HG02938 (cell line): ENCODE results near the gene PPP2R1B.
A peak's percentile ranks its signal among the peaks of the same experiment; 100 is the strongest.
"Not testable (repeated sequence)": the region's sequence is repeated elsewhere in the genome, so short reads cannot be mapped to it uniquely, and the experiment has no call there.

Experiments used
- ATAC-seq: cut with Tn5 transposase; IDR thresholded peaks from one replicate; pipeline ENCODE4 v1.9.1; 2021; ENCODE audit warnings: mild to moderate bottlenecking, moderate library complexity; ENCODE audit not compliant: unreplicated experiment

PPP2R1B gene

DNA sequence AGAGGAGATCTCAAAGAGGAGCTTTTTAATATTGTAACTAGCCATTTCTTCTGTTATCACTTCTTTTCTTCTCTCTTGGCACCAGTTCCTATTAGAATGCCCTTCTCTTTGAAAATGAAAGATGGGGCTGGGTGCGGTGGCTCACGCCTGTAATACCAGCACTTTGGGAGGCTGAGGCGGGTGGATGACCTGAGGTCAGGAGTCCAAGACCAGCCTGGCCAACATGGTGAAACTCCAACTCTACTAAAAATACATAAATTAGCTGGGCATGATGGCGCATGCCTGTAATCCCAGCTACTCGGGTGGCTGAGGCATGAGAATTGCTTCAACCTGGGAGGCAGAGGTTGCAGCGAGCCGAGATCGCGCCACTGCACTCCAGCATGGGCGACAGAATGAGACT is 18.1 kb upstream of the PPP2R1B start:
- ATAC-seq, result not testable (repeated sequence)

DNA sequence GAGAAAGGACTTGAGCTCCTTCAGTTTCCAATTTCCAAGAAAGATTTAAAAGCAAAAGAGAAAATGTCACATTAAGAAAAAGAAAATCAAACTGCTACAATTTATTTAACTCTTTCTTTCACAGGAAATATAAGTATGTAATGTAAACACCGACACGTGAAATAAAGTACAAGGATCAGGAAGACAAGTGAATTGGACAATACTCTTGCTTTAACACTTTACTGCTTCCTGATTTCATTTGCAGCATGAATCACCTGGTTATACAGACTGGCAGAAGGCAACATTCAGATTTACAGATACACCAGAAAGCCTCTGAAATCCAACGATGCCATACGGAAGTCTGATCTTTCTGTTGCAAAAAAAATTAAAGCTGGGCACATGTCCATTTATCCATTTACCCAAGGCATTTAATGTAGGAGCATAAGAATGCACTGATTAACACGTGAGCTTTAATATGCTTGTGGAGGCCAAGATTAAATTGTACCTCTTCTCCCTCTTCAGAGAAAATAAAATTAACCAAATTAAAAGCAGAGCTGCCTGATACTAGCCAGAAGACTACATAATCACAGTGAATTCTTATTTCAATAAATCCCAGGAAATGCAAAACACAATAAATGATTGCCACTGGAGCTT is 16.0 kb upstream of the PPP2R1B start:
- no peak for ATAC-seq

DNA sequence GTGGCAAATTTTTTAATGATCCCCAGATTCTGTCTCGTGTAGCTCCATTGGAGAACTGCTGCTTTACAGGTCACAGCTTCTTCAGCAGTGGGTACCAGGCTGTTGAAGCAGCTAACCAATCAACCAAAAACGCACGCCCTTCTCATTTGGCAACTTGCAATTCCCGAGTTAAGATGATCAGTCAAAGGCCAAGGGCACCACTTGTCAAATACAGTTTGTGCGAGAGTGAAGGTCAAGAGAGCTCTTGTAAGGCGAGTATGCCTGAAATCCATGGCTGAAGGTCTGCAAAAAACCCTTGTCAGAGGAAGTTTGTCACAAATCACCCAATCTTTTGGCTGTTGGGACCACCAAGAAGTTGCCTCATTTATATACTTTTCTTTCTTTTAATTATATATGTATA is 12.9 kb upstream of the PPP2R1B start:
- no peak for ATAC-seq

DNA sequence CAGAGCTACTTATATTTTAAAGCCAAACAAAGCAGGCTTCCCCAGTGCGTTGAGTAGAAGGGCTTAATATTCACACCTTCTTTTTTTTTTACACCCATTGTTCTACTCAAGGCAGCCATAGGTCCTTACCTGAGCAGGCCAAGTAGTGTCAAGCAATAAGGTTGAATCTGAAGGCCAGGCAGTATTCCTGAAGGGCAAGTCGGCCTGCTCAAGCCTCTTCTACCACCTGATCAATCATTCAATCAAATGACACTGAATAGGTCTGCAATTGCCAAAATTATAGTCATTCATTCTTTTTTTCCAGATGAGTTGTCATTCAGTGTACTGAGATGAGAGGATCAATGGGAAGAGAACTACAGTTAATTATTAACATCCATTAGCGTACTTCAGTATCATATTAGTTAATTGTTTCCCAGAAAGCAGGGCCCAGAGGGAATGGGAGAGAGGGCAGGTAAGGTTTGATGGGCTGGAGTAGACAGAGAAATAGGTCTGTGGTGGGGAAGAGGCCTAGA is 11.9 kb upstream of the PPP2R1B start:
- no peak for ATAC-seq

DNA sequence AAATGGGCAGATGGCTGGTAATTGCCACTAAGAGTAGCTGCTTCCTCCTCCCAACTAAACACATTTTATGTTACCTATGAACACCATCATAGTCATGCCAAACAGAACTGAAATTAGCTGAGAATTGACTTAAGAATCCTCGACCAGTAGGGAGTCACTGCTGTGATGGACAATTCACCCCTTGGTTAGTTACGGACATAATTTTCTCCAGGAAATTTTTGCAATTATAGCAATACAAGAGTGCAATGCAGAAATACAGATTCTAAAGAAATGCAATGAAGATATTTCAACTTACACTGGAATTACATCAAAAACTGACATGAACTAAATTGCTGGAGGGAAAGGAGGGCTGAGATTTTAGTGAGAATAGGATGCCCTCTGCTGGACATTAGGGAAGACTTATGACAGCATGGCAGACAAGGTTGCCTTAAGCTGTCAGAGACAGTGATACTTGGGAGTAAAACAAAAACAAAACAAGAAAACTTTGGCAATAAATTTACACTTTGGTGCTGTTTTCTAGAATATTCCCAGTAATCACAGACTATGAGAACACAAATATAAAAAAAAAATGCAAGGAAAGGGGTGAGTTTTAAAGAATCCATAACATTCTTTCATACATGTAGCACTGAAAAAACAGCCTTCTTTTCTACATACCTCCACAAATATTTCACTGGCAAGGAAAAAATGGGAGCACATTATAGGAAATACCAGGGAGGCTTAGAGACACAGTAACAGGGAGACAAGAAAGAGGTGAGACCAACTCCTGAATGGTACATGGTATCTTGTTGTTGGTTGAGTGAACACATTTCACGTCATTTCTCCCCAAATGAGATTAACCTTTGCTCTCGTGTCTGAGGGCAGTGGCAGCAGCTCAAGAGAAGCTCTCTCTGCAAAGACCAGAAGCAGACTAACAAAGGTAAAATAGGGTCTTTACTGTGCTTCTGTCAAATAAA is 11.2 kb upstream of the PPP2R1B start:
- ATAC-seq, result peak; percentile 57

DNA sequence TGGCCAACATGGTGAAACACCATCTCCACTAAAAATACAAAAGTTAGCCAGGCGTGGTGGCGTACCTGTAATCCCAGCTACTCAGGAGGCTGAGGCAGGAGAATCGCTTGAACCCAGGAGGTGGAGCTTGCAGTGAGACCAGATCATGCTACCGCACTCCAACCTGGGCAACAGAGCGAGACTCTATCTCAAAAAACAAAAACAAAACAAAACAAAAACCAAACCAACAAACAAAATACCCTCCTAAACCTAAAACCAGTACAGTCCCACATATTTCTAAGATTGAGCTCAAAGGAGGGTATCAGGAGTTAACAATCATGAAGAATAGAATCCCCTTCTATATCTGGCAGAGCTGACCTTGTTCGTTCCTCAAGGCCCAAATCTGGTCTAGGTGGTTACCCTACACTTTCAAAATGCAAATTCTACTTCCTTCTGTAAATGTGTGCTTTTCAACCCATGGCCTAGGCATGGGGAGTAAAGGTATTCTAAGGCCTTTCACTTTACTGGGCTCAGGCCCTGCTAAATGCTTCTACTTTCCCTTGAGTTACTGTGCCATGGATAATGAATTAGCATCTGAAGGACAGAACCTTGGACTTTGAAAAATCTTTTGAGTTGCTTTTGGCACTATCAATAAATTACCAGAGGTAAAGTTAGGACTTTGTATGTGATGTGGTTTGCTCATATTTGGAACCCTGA is 10.4 kb upstream of the PPP2R1B start:
- ATAC-seq, result peak; percentile 95

DNA sequence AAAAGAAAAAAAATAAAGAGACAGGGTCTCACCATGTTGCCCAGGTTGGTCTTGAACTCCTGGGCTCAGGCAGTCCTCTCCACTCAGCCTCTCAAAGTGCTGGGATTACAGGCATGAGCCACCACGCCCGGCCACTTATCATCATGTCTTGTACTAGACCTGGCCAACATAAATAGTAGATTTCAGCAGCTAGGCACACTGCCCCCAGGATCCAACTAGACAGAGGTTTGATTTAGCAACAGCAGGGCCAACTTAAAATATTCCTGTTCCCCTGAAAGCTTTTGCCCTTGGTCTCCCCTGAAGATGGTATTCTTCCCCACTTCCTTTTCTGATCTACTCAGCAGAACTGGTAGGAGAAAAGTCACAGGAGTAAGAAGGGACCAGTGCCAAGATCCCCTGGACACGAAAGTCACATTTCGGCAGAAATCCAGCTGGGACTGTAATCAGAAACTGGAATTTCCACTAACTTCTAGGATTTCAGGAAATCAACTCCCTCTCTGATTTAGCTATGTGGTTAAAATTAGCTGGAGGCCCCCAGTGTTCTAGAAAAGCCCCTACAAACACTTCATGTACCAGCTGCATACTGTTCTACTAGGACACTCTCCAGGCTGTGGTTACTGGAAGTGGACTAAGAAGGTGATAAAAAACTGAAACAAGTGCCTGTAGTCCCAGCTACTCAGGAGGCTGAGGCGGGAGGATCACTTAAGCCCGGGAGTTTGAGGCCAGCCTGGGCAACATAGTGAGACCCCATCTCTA is 8.9 kb upstream of the PPP2R1B start:
- no peak for ATAC-seq

DNA sequence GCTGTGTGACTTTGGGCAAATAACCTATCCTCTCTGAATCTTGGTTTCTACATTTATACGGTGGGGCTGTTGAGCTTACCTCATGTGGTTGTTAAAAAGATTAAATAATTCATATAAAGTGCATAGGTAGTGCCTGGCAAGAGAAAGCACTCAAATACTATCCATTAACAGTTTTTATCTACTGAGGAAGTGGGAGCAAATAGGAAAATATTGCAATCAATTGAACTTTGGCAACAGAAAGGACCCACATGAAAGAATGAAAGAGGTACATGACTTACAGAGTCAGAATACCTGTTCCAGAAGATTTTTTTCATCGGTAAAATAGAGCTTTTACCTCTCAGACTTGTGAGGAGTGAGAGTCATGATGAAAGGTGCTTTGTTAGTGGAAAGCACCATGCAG is 6.3 kb upstream of the PPP2R1B start:
- no peak for ATAC-seq

DNA sequence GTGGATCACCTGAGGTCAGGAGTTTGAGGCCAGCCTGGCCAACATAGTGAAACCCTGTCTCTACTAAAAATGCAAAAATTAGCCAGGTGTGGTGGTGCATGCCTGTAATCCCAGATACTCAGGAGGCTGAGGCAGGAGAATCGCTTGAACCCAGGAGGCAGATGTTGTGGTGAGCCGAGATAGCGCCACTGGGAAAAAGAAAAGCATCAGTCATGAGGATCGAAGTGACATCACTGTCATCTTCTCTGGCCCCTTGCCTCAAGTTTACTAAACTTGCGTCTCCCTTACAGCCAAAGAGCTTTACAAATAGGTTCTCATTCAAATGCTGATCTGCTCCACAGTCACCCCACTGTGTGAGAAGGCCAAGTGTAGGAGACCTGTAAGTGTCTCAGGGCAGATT is 5.0 kb upstream of the PPP2R1B start:
- ATAC-seq, result not testable (repeated sequence)

DNA sequence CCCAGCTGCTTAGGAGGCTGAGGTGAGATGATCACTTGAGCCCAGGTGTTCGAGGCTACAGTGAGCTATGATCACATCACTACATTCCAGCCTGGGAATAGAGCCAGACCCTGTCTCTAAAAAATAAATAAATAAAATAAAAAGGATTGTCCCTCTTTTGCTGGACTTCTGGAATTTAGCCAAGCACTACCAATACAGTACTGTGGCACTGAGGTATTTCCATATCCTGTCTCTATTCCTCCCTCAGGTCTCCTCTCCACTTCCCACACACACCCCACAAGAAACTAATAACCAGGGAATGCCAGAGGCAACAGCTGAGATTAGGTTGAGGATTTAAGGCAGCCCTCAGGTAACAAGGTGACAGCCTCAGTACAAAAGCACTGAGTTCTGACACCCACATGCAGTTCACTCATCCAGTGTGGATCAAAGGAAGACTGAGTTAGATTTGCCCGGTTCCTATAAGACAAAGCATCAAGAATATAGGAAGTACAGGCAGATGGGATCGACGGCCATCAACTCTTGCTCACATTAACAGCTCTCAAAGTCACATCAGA is 4.5 kb upstream of the PPP2R1B start:
- no peak for ATAC-seq

DNA sequence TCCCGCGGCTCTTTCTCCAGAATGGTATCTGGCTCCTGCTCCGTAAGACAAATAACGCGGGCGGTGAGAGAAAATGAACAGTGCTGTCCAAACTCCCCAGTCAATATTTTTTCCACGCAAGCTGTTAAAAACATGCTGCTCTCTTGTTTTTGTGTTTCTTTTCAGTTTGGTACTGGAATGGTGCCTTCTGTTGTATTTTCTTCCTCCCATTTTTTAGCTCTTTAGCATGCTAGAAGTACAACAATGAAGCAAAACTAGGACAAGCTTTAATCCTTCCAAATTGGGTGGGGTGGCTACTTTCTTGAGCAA is 599 bp upstream of the PPP2R1B start:
- no peak for ATAC-seq

DNA sequence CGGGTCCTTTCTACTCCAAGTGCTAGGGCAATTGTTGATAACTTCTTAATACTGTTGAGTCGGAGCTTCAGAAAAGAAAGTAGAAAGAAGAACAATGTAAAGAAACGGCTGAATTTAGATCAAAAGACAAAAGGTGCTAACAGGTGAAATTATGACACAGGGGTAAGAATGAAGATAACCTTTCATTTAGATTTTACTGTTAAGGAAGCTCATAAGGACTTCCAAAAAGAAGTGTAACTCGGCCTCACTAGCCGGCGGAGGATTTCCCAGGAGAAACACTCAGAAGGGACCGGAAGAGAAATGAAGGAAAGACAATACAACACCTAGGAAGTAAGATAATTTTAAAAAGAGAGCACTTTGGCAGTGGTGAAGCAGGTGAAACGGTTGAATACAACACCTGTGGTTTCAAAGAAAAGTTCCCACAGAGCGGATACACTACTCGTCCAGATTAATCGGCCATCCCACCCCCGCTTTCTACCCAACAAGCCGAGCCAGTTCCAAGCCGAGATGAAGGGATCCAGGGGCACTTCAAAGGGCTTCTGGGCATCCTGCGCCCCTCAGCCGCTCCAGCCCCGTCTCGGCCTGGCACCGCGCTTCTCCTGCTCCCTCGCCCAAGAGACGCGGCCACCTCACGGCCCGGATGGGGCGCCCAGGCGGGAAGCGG is 737 bp downstream of the PPP2R1B start:
- ATAC-seq, result peak; percentile 28

DNA sequence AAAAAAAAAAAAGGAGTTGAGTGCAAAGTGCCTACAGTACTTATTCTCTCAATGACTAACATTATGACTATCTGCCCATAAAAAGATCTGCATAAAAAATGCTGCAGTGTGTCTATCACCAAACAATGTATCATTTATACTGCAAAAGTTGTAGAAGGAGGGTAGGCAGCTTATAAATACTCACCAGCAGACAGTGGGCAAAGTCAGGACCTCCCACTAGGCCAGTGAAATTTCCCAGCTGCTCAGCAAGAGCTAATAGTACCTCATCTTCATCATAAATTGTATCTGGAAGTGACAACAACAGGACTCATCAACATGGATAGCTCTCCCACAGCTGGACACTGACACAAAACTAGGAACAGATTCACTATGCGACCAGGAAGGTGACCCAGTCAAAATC is 1.6 kb downstream of the PPP2R1B start:
- no peak for ATAC-seq

DNA sequence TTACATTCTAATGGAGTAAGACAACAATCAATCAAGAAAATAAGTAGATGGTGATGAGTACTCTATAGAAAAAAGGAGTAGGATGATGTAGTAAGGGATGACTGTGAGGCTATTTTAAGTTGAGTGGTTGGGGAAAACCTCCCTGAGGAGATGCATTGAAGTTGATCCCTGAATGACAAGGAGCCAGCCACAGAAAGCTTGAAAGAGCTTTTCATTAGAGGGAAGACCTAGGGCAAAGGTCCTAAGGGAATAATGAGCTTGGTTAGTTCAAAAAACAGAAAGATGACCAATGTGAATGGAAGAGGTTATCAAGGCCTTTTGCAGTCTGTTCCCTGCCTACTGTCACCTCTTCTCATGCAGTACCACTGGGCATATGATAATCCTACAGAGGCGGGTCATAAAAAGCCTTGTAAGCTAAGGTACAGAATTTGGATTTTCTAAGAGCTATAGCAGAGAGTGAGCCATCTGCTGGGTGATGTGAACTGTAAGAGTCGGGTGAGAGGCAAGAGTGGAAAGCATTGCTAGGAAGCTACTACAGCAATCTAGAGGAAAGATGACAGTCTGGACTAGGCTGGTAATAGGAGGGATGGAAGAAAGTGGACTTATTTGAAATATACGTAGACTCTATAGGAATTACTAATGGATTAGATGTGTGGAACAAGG is 3.1 kb downstream of the PPP2R1B start:
- no peak for ATAC-seq

DNA sequence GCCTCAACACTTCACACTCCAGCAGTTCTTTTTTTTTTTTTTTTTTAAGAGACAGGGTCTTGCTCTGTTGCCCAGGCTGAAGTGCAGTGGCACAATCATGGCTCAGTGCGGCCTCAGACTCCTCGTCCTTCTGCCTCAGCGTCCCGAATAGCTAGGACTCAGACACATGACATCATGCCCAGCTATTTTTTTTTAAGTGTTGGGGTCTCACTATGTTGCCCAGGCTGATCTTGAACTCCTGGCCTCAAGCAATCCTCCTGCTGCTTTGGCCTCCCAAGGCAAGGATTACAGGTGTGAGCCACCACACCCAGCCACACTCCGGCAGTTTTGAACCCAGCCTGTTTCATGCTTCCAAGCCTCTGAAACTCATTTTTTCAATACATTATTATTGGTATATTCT is 3.7 kb downstream of the PPP2R1B start:
- ATAC-seq, result no peak

DNA sequence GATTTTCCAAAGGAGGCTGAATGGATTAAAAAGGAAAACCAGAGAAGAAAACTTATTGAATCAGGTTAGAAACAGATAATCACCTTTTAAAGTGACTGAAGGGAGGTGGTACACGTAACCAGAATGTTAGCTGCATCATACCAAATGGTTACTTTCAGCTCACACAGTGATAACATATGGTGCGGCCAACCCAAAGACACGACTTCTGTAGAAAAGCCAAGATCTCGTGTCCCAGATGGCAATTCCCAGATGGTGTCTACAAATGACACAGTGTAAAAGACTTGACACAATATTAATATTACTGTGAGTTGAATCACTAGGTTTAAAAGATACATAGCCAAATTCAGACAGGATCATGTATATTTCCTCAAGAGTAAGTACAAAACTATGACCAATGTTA is 5.2 kb downstream of the PPP2R1B start:
- ATAC-seq, result no peak

DNA sequence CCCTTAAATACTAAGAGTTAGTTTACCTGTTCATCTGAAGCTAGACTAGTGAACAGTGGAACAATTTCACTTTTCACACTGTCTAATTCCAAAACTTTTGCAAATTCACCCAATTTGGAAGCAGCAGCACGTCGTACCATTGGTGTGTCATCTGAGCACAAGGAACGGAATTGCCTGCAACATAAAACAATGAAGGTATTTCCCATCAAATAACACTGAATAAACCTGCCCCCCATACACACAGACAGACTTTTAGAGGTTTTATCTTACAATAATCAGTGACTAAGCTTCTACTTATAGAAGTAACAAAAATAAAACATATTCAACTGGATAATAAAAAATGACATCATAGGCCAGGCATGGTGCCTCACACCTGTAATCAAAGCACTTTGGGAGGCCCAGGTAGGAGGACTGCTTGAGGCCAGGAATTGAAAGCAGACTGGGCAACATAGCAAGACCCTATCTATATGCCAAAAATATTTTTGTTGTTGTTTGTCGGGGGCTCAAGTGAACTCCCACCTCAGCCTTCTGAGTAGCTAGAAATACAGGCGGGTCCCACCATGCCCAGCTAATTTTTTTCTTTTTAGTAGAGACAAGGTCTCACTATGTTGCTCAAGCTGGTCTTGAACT is 6.3 kb downstream of the PPP2R1B start:
- no peak for ATAC-seq

DNA sequence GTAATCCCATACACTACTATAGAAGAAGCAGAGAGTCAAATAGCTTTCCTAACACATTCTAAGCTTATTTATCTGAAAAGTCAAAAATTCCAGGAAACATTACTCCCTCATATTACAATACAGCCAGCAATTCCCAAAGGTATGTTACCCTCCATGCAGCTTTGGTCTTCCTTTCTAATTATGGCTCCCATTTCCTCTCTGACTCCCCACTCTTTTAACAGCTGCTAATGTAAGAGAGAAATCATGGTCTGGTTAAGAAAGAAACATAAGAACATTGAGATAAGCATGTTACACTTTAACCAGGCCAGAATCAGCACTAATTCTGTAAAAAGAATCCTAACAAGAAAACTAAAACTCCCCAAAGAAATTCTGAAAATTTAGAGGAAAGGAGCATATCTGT is 6.8 kb downstream of the PPP2R1B start:
- ATAC-seq, result no peak

DNA sequence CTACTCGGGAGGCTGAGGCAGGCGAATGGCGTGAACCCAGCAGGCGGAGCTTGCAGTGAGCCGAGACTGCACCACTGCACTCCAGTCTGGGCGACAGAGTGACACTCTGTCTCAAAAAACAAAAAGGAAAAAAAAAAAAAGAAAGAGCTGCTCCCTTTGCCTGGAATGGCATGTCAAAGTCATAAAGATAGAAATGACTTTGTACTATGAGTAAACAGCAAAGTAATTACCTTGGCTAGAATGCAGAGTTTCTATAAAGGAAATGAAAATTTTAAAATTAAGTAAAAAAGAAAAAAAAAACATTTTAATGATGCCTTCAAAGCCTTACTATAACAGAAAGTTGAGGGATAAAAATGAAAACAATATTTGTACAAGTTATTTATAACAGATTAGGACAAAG is 10.1 kb downstream of the PPP2R1B start:
- no peak for ATAC-seq
